Bronchial epithelial cell (primary cell): Measurements from ENCODE around the gene CEP95. TPM values are rescaled to one million over a fixed set of nuclear protein-coding genes. Genes with fewer than 3 reads are reported as not detected.
"Not testable (repeated sequence)": the region's sequence is repeated elsewhere in the genome, so short reads cannot be mapped to it uniquely, and the experiment has no call there.

Experiments used
- DNase-seq: peaks from one replicate; pipeline ENCODE4 v3.0.0-alpha.2; 2010; ENCODE audit warnings: low read depth
- FAIRE-seq: peaks from 2 replicates; lab custom pipeline; 2011; peaks lifted over from hg19 to GRCh38; lab: Jason Lieb, UNC
- H3K27me3 ChIP-seq: 2 replicates; pipeline ENCODE4 v1.5.1; 2011; ENCODE audit warnings: low read length; ENCODE audit not compliant: control insufficient read depth, insufficient read depth
- H3K36me3 ChIP-seq: 2 replicates; pipeline ENCODE4 v1.5.1; 2011; ENCODE audit warnings: low read length; ENCODE audit not compliant: control insufficient read depth, insufficient read depth
- H3K4me3 ChIP-seq: 2 replicates; pipeline ENCODE4 v1.5.1; 2011; ENCODE audit warnings: mild to moderate bottlenecking, low read depth, low read length, control low read depth
- total RNA-seq: library from RNA; depleted of rRNA; stranded (reverse); fragments of >200 nt; gene quantifications from 2 replicates; pipeline ENCODE4 v1.2.1, GENCODE V29; 2014
- TF ChIP-seq, protein P1 (sequence below): IDR thresholded peaks from 2 replicates; pipeline ENCODE4 v1.5.1; 2011; ENCODE audit warnings: mild to moderate bottlenecking, moderate library complexity, low read length, control low read depth, inconsistent platforms; ENCODE audit not compliant: insufficient read depth, severe bottlenecking

The CEP95 gene
- total RNA-seq, 1 donor from 2014 or later, result 21.1 TPM

DNA sequence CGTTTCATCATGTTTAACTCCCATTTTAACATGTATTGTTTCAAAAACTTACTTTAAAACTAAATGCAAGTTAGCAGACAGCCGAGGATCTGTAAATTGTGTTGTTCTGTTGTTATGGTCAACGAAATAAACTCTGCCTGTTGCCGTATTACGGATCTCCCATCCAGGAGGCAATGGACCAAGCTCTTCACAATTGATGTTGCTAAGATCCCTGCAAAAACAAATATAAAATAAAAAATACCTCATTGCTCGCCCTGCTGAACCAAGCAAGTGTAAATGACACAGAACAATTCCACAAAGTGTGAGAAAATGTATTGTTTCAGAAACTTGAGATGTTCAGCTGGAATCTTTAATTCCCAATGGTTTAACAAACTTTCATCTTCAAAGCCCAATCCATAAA, 65.0 kb downstream of the CEP95 start:
- Histone ChIP-seq H3K27me3 (no peaks in the 10 kb centered on the region), H3K36me3 (peaks cover 1% of the 10 kb centered on the region), H3K4me3 (no peak overlapping the region)
- FAIRE-seq (no peak), DNase-seq (no peak)
- TF ChIP-seq, protein P1, sequence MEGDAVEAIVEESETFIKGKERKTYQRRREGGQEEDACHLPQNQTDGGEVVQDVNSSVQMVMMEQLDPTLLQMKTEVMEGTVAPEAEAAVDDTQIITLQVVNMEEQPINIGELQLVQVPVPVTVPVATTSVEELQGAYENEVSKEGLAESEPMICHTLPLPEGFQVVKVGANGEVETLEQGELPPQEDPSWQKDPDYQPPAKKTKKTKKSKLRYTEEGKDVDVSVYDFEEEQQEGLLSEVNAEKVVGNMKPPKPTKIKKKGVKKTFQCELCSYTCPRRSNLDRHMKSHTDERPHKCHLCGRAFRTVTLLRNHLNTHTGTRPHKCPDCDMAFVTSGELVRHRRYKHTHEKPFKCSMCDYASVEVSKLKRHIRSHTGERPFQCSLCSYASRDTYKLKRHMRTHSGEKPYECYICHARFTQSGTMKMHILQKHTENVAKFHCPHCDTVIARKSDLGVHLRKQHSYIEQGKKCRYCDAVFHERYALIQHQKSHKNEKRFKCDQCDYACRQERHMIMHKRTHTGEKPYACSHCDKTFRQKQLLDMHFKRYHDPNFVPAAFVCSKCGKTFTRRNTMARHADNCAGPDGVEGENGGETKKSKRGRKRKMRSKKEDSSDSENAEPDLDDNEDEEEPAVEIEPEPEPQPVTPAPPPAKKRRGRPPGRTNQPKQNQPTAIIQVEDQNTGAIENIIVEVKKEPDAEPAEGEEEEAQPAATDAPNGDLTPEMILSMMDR, result no peak

- H3K27me3 ChIP-seq, result no peaks in the 10 kb centered on the region
- FAIRE-seq, result no peak
- peaks cover 1% of the 10 kb centered on the region for H3K36me3 ChIP-seq
- DNase-seq, result peak; percentile 9
- TF ChIP-seq, protein P1, result no peak
- H3K4me3 ChIP-seq, result no peak overlapping the region
Observed at GRCh38 chr17:64572682-64573154, 65.9 kb downstream of the CEP95 start.

GRCh38 chr17:64573214-64573613, 66.4 kb downstream of the CEP95 start:
- peaks cover 1% of the 10 kb centered on the region for H3K36me3 ChIP-seq
- H3K27me3 ChIP-seq, result no peaks in the 10 kb centered on the region
- FAIRE-seq, result no peak
- no peak overlapping the region for H3K4me3 ChIP-seq
- DNase-seq, result no peak
- TF ChIP-seq, protein P1, result no peak

DNA sequence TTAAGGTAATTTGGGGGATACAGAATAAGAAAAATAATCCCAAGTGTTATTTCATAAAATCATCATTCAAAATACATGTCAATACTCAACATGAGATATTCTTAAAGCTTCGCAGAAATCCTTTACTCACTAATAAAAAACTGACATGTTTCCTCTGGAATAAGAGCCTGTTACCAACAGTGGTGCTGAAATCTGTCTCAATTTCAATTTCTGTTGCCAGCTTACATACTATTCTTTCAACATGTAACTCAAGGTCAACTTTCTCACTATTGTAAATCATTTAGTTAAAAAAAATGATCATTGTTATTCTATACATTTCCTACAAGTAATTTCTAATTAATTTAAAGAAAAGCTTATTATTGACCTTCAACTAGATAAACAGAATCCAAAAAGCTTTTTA, 67.9 kb downstream of the CEP95 start:
- H3K36me3 ChIP-seq, result peaks cover 1% of the 10 kb centered on the region
- no peaks in the 10 kb centered on the region for H3K27me3 ChIP-seq
- FAIRE-seq, result no peak
- TF ChIP-seq, protein P1, result no peak
- H3K4me3 ChIP-seq, result no peak overlapping the region
- no peak for DNase-seq

DNA sequence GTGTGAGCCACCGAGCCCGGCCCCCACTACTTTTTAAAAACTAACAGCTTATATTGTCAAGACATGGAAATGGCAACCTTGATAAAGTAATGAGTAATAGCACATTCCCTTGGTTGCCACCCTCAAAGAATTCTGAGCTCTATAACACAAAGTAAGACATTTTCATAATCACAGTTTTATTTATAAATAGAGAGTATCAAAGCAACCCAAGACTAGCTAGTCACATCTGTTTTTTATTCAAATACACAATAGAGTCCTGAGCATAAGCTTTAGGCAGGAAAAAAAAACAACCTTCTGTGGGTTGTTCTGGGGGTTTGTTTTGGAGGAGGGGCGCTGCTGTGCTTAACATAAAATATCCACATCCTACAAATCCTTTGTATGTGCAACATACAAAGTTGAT, 68.7 kb downstream of the CEP95 start:
- no peak overlapping the region for H3K4me3 ChIP-seq
- no peaks in the 10 kb centered on the region for H3K27me3 ChIP-seq
- H3K36me3 ChIP-seq, result peaks cover 1% of the 10 kb centered on the region
- TF ChIP-seq, protein P1, result no peak
- DNase-seq (no peak), FAIRE-seq (no peak)

- FAIRE-seq, H3K36me3 ChIP-seq, H3K27me3 ChIP-seq, DNase-seq, H3K4me3 ChIP-seq: not testable (repeated sequence)
Observed at GRCh38 chr17:64577025-64577424, 70.2 kb downstream of the CEP95 start.
